Glomerular endothelial cell (primary cell): Measurements from ENCODE around the gene GDAP1L1. TPM values are rescaled to one million over a fixed set of nuclear protein-coding genes. Genes with fewer than 3 reads are reported as not detected.
A peak's percentile ranks its signal among the peaks of the same experiment; 100 is the strongest.
"Not testable (repeated sequence)": the region's sequence is repeated elsewhere in the genome, so short reads cannot be mapped to it uniquely, and the experiment has no call there.

Experiments used
- DNase-seq: peaks from one replicate; pipeline ENCODE4 v3.0.0-alpha.2; 2011; ENCODE audit warnings: low read depth, low spot score; ENCODE audit errors: extremely low read depth
- total RNA-seq: library from RNA; depleted of rRNA; stranded (reverse); fragments of >200 nt; gene quantifications from 2 replicates; pipeline ENCODE4 v1.2.3, GENCODE V29; 2015

GDAP1L1 gene
- total RNA-seq, 1 donor from 2014 or later = not detected

DNA sequence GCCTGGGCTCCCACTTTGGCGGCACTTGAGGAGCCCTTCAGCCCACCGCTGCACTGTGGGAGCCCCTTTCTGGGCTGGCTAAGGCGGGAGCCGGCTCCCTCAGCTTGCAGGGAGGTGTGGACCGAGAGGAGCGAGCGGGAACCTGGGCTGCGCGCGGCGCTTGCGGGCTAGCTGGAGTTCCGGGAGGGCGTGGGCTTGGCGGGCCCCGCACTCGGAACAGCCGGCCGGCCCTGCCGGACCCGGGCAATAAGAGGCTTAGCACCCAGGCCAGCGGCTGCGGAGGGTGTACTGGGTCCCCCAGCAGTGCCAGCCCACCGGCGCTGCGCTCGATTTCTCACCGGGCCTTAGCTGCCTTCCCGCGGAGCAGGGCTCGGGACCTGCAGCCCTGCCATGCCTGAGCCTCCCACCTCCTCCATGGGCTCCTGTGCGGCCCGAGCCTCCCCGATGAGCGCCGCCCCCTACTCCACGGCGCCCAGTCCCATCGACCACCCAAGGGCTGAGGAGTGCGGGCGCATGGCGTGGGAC is 52.0 kb downstream of the GDAP1L1 start:
- DNase-seq = not testable (repeated sequence)

GRCh38 chr20:44301285-44301684 is 54.2 kb downstream of the GDAP1L1 start:
- no peak for DNase-seq

DNA sequence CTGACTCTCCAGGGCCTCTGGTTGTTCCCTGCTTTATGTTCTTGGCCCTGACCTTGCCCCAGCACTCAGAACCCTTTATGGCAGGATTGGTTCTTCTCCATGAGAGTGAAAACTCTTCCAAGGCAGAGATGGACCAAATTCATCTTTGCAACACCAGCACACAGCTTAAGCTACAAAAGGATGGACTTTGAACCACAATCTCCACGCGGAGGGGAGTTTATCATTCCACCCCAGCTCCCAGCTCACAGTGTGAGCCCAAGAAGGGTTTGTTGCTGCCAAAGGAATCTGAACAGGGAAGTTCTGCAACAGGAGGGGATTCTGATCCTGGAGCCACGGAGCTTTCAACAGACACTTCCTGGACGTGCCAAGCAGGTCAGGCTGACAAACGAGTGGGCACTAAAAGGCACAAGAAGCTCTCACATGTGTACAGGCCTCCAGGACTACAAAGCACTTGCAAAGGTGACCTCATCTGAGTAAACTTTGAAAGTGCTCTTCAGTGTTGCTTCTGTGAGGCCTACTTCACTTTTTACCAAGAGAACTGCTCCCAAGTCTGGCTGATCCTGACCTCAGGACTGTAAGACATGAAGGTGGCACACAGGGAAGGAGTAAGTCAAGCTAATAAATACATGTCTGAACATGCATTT is 55.0 kb downstream of the GDAP1L1 start:
- DNase-seq = no peak

DNA sequence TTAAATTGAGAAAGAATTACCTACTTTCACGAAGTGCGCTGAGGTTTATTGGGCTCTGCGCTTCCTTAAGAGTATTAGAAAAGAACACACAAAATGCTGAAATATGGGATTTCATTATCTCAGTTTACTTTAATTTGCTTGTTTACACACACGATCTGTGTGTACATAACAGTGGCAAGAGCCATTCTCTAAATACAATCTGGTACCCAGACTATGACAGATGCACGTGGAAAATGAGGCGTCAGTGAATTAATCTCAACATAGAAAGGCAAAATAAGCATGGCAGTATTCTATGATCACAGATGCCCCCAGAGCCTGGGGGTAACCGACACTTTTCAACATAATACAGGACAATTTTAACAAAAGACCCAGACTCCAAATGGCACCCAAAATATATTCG is 55.6 kb downstream of the GDAP1L1 start:
- DNase-seq = no peak

DNA sequence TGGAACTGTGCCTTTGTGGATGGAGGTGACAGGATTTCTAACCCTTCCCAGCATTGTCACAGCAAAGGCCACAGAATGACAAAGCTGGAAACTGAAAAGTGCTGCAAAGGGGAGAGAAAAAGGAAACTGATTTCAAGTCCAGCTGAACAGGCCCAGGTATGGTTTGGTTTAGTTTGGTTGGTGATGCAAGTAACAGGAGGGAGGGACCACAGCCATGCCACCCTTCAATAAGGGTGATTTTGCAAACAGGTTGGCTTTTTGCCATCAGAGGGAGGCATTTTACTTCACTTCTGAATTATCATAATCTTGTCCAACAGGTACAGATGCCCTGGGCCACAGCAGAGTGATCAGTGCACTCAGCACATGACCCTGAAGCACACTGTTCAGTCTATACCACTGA is 57.3 kb downstream of the GDAP1L1 start:
- DNase-seq = no peak

DNA sequence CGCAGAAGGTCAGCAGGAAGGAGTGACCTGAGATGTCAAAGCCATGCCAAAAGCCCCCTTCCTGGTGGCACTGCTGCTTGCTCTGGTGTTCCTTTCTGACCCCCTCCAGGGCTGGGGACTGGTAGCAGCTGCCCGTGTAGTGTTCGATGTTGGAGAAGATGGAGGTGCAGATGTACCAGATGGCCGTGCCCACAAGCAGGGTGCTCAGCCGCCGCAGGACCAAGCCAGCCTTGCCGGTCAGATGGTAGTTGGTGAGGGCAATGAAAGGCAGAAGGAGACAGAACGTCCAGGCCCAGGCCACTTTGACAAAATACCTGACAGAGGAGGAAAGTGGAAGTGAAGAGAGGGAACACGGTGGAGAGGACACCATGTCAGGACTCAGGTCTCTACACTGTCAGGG is 59.8 kb downstream of the GDAP1L1 start:
- no peak for DNase-seq

- no peak for DNase-seq
Measured at GRCh38 chr20:44309763-44310663, 62.9 kb downstream of the GDAP1L1 start.

DNA sequence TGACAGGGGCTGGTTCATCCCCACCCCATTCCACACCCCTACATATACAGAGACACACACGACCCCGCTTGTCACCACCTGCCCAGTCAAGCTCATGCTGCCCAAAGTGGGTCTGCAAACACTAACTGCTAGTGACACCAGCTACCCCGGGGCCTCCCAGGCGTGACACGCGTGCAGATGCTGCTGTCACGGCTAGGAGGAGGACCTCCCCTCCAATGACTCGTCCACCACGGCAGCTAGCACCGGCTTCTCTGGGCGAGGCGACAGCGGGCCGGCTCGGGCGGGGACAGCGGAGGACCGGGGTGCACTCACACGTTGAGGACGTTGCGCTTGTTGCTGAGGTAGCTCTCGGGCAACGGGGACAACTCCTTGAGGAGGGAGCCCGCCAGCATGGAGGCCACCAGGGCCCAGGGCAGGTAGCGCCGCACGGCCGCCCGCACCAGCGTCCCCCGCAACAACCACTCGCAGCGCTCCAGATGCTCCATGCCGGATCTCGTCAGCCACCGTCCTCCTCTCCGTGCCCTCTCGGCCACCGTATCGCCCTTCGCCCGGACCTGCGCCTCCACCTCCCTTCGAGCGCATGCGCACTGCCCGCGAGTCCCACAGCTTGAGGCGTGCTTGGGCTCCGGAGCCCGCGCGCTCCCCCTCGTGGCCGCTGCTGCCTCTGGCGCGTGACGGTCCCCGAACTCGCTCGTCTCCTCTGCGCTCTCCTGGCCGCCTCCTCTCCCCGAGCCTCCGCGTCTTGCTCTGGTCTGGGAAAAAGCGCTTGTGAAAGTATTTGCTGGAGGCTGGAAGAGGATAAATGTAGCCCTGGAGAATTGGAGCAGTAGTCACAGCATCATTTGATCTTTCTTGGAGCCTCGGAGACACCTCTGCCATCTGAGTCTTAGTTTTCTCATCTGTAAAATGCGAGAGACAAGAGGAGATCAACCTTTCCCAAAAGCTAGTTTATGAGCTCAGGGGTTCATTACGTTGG is 63.8 kb downstream of the GDAP1L1 start, which contains the start of gene FITM2:
Gene FITM2 (minus strand): TSS at position 539 of the 976 bp plus-strand sequence. CDS start 54 bp downstream, at position 485.
- DNase-seq = peak; percentile 70

- DNase-seq = no peak
Measured at GRCh38 chr20:44314870-44315269, 67.8 kb downstream of the GDAP1L1 start.

- no peak for DNase-seq
Measured at GRCh38 chr20:44319839-44320422, 72.8 kb downstream of the GDAP1L1 start.

GRCh38 chr20:44324343-44324742 is 77.2 kb downstream of the GDAP1L1 start:
- no peak for DNase-seq

DNA sequence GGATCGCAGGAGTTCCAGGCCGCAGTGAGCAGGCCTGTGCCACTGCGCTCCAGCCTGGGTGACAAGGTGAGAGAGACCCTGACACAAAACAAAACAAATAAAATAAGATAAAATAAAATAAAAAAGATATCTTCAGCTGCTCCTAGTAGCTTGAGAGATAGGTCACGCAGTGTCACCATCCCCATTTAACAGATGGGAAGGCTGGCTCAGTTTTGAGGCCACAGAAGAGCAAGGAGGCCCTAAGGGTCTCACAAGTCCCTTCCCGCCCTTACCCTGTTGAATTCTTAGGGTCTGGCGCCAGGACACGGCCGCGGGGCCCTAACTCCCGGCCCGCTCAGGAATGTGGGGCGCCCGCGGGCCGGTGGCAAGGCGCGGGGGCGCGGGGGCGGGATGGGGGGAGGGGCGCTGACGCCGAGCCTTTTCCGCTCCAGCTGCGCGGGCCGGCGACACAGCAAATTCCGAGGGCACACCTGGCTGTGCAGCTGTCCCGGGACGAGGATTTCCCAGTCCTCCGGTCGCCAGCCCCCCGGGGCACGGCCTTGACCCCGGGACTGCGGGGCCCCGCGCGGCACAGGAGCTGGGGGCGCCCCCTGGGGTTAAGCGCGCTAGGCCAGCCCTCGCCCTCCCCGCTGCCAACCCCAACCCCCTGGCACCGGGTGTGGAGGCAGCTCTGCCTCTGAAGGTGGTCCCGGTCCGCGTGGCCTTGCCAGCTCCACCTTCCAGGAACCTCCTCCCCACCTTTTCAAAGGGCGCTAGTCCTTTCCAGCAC is 79.5 kb downstream of the GDAP1L1 start:
- no peak for DNase-seq

DNA sequence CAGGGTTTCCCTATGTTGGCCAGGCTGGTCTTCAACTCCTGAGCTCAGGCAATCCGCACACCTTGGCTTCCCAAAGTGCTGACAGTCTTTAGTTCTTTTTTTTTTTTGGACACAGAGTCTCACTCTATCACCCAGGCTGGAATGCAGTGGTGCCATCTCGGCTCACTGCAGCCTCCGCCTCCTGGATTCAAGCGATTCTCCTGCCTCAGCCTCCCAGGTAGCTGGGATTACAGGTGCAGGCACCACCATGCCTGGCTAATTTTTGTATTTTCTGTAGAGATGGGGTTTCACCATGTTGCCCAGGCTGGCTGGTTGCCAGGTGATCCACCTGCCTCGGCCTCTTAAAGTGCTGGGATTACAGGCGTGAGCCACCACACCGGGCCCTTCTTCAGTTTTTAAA is 80.6 kb downstream of the GDAP1L1 start:
- not testable (repeated sequence) for DNase-seq

DNA sequence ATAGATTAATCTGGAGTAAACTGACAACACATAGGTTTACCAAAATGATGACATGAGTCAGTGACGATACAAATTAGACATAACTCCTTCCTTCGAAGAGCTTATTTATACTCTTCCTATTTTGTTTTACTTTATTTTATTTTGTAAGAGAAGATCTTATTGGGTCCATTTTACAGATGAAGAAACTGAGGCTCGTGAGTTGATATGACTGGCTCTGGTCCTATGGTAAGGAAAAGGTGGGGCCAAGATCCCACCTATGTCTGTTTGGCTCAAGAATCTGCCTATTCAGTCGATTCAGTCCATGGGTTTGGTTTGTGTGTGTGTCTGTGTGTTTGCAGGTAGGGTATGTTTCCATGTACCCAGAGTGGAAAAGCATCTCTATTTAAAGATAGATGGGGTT is 81.3 kb downstream of the GDAP1L1 start:
- no peak for DNase-seq

Other genes with a start within 250 kb of the GDAP1L1 start
- gene JPH2, start 60.1 kb upstream of the GDAP1L1 start, total RNA-seq = 0.58 and 1.5 TPM in 2 replicates
- 25.6 and 33.9 TPM in 2 replicates for gene OSER1, start 36.5 kb upstream of the GDAP1L1 start, total RNA-seq
- gene FITM2, start 63.9 kb downstream of the GDAP1L1 start, total RNA-seq = 5.7 and 6.8 TPM in 2 replicates
- not detected in 2 replicates for gene R3HDML, start 89.7 kb downstream of the GDAP1L1 start, total RNA-seq
- gene HNF4A, start 108.4 kb downstream of the GDAP1L1 start, total RNA-seq = not detected in 2 replicates
- 7.0 and 7.5 TPM in 2 replicates for gene TTPAL, start 228.6 kb downstream of the GDAP1L1 start, total RNA-seq